ENCODE data around the gene GOLGA6A. TPM values are rescaled to one million over a fixed set of nuclear protein-coding genes. Genes with fewer than 3 reads are reported as not detected.
"Not testable (repeated sequence)": the region's sequence is repeated elsewhere in the genome, so short reads cannot be mapped to it uniquely, and the experiment has no call there.

The GOLGA6A gene
- total and polyA plus RNA-seq, 2 donors (not counting 1 experiment from before 2014, with no cell fraction given) = 0.31 to 1.0 TPM

GRCh38 chr15:74062236-74062635 is 20.1 kb downstream of the GOLGA6A start:
- H3K27me3 ChIP-seq (replicated peaks in 1 of 4; ENCODE audit: control extremely low read depth in 1 of 4, control insufficient read depth in 3 of 4, insufficient read depth in 4 of 4, low read length in 3 of 4) = no peaks in the 10 kb centered on the region
- intact Hi-C loops (cut with micrococcal nuclease) = no loop called here
- no peak for DNase-seq

GRCh38 chr15:74060251-74060650 is 22.1 kb downstream of the GOLGA6A start:
- Histone ChIP-seq H3K9me3 (ENCODE audit: control extremely low read depth in 1 of 3, control insufficient read depth in 2 of 3, insufficient read depth in 1 of 3, low read length in 2 of 3) (no peaks in the 10 kb centered on the region), H3K27me3 (replicated peaks in 1 of 4; ENCODE audit: control extremely low read depth in 1 of 4, control insufficient read depth in 3 of 4, insufficient read depth in 4 of 4, low read length in 3 of 4) (no peaks in the 10 kb centered on the region), H4K20me1 (ENCODE audit: control insufficient read depth, insufficient read depth, low read length, poor library complexity, severe bottlenecking) (no peaks in the 10 kb centered on the region), H2AFZ (ENCODE audit: insufficient read depth, low read depth, low read length, poor library complexity, severe bottlenecking) (no peak overlapping the region), H3K79me2 (ENCODE audit: control insufficient read depth, insufficient read depth, low read length) (no peaks in the 10 kb centered on the region), H3K36me3 (replicated peaks in 1 of 2; ENCODE audit: control extremely low read depth in 1 of 2, control insufficient read depth in 1 of 2, extremely low read depth in 1 of 2, insufficient read depth in 2 of 2, low read length in 1 of 2) (no peaks in the 10 kb centered on the region), H3K4me3 (ENCODE audit: control extremely low read depth in 1 of 5, extremely low read depth in 1 of 5, insufficient read depth in 1 of 5, low read depth in 2 of 5, low read length in 4 of 5) (no peak overlapping the region), H3K9ac (ENCODE audit: low read length) (no peak overlapping the region), H3K4me2 (replicated peaks; ENCODE audit: low read depth, low read length, poor library complexity, severe bottlenecking) (no peak overlapping the region), H3K27ac (ENCODE audit: low read length in 2 of 2) (no peak overlapping the region), H3K4me1 (ENCODE audit: control insufficient read depth in 2 of 2, insufficient read depth in 2 of 2, low read length in 2 of 2) (no peaks in the 10 kb centered on the region)
- intact Hi-C loops (cut with micrococcal nuclease) = no loop called here
- DNase-seq = no peak
- ATAC-seq (ENCODE audit: low read depth) = no peak
- Mint-ChIP-seq H3K4me3 (no peak overlapping the region), H3K27me3 (peaks cover 2% of the 10 kb centered on the region), H3K27ac (no peak overlapping the region), H3K9me3 (ENCODE audit: insufficient read depth) (no peaks in the 10 kb centered on the region), H3K4me1 (no peaks in the 10 kb centered on the region)
- CTCF ChIA-PET = interaction anchor here (1.6 kb wide), 1 partner anchor 9 kb away, joined by 3 read pairs; no protein-coding TSS in a partner anchor
- TF ChIP-seq EZH2 (IDR thresholded peaks at IDR 0.05; ENCODE audit: borderline replicate concordance, insufficient read depth, low read depth, low read length, poor library complexity, severe bottlenecking) = no peak
- no peak for TF ChIP-seq CTCF (IDR thresholded peaks at IDR 0.05)
- POLR2A ChIA-PET = no interaction called here
- WGBS (ENCODE audit: insufficient coverage) = 80% methylated on average over 6 of the region's 6 CpGs

More at GRCh38 chr15:74062236-74062635, 20.1 kb downstream of the GOLGA6A start:
- Mint-ChIP-seq H3K27me3 (peaks cover 2% of the 10 kb centered on the region), H3K4me3 (no peak overlapping the region), H3K9me3 (ENCODE audit: insufficient read depth) (no peaks in the 10 kb centered on the region), H3K27ac (no peak overlapping the region), H3K4me1 (no peaks in the 10 kb centered on the region)
- ChIA-PET CTCF (no interaction called here), POLR2A (no interaction called here)
- Histone ChIP-seq H4K20me1 (ENCODE audit: control insufficient read depth, insufficient read depth, low read length, poor library complexity, severe bottlenecking) (no peaks in the 10 kb centered on the region), H3K27ac (ENCODE audit: low read length in 2 of 2) (no peak overlapping the region), H3K4me3 (ENCODE audit: control extremely low read depth in 1 of 5, extremely low read depth in 1 of 5, insufficient read depth in 1 of 5, low read depth in 2 of 5, low read length in 4 of 5) (no peak overlapping the region), H3K4me1 (ENCODE audit: control insufficient read depth in 2 of 2, insufficient read depth in 2 of 2, low read length in 2 of 2) (no peaks in the 10 kb centered on the region), H3K9ac (ENCODE audit: low read length) (no peak overlapping the region), H3K4me2 (replicated peaks; ENCODE audit: low read depth, low read length, poor library complexity, severe bottlenecking) (no peak overlapping the region), H3K36me3 (replicated peaks in 1 of 2; ENCODE audit: control extremely low read depth in 1 of 2, control insufficient read depth in 1 of 2, extremely low read depth in 1 of 2, insufficient read depth in 2 of 2, low read length in 1 of 2) (no peaks in the 10 kb centered on the region), H2AFZ (ENCODE audit: insufficient read depth, low read depth, low read length, poor library complexity, severe bottlenecking) (no peak overlapping the region), H3K9me3 (ENCODE audit: control extremely low read depth in 1 of 3, control insufficient read depth in 2 of 3, insufficient read depth in 1 of 3, low read length in 2 of 3) (no peaks in the 10 kb centered on the region), H3K79me2 (ENCODE audit: control insufficient read depth, insufficient read depth, low read length) (no peaks in the 10 kb centered on the region)
- no peak for ATAC-seq (ENCODE audit: low read depth)
- WGBS (ENCODE audit: insufficient coverage) = 92% methylated on average over 6 of the region's 6 CpGs
- TF ChIP-seq CTCF (IDR thresholded peaks at IDR 0.05) = no peak
- TF ChIP-seq EZH2 (IDR thresholded peaks at IDR 0.05; ENCODE audit: borderline replicate concordance, insufficient read depth, low read depth, low read length, poor library complexity, severe bottlenecking) = no peak

- ATAC-seq (ENCODE audit: low read depth); DNase-seq; H2AFZ ChIP-seq (ENCODE audit: insufficient read depth, low read depth, low read length, poor library complexity, severe bottlenecking); H3K9ac ChIP-seq (ENCODE audit: low read length); H3K9me3 ChIP-seq (ENCODE audit: control extremely low read depth in 1 of 3, control insufficient read depth in 2 of 3, insufficient read depth in 1 of 3, low read length in 2 of 3); H3K36me3 ChIP-seq (replicated peaks in 1 of 2; ENCODE audit: control extremely low read depth in 1 of 2, control insufficient read depth in 1 of 2, extremely low read depth in 1 of 2, insufficient read depth in 2 of 2, low read length in 1 of 2); H3K27ac Mint-ChIP-seq; H3K79me2 ChIP-seq (ENCODE audit: control insufficient read depth, insufficient read depth, low read length); H3K4me3 Mint-ChIP-seq; H3K4me1 ChIP-seq (ENCODE audit: control insufficient read depth in 2 of 2, insufficient read depth in 2 of 2, low read length in 2 of 2); intact Hi-C loops (cut with micrococcal nuclease); H3K4me1 Mint-ChIP-seq; H3K27me3 ChIP-seq (replicated peaks in 1 of 4; ENCODE audit: control extremely low read depth in 1 of 4, control insufficient read depth in 3 of 4, insufficient read depth in 4 of 4, low read length in 3 of 4); H3K27me3 Mint-ChIP-seq; H3K4me3 ChIP-seq (ENCODE audit: control extremely low read depth in 1 of 5, extremely low read depth in 1 of 5, insufficient read depth in 1 of 5, low read depth in 2 of 5, low read length in 4 of 5); H3K9me3 Mint-ChIP-seq (ENCODE audit: insufficient read depth); H3K4me2 ChIP-seq (replicated peaks; ENCODE audit: low read depth, low read length, poor library complexity, severe bottlenecking); H4K20me1 ChIP-seq (ENCODE audit: control insufficient read depth, insufficient read depth, low read length, poor library complexity, severe bottlenecking); POLR2A ChIA-PET; H3K27ac ChIP-seq (ENCODE audit: low read length in 2 of 2): not testable (repeated sequence)
- CTCF ChIA-PET = interaction anchor here (0.6 to 1.0 kb wide), 2 partner anchors 12 to 239 kb away, joined by 3 read pairs; no protein-coding TSS in a partner anchor
- WGBS (ENCODE audit: insufficient coverage) = 91% methylated on average over 3 of the region's 6 CpGs
These were observed 23.1 kb downstream of the GOLGA6A start for GRCh38 chr15:74059050-74059833.

Data from B cell (primary cell).